CD4-positive, alpha-beta T cell treated with Interleukin-17A for 1 hour (primary cell): ENCODE data around the gene ZIK1.

ENCODE experiments used
- DNase-seq: peaks from one replicate; pipeline ENCODE4 v3.0.0-alpha.2; 2020

The ZIK1 gene

GRCh38 chr19:57583521-57584416, at the start of gene ZIK1:
ZIK1 (plus strand) TSS chr19:57584145; CDS start chr19:57584357, 212 bp downstream.
- peak; percentile 94 for DNase-seq

DNA sequence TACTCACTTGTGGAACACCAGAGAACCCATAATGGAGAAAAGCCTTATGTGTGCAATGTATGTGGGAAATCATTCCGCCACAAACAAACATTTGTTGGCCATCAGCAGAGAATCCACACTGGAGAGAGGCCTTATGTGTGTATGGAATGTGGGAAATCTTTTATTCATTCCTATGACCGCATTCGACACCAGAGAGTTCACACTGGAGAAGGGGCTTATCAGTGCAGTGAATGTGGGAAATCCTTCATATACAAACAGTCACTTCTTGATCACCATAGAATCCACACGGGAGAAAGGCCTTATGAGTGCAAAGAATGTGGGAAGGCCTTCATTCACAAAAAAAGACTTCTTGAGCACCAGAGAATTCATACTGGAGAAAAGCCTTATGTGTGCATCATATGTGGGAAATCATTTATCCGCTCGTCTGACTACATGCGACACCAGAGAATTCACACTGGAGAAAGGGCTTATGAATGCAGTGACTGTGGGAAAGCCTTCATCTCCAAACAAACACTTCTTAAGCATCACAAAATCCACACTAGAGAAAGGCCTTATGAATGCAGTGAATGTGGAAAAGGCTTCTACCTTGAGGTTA, 45.9 kb upstream of the ZIK1 start:
- no peak for DNase-seq

GRCh38 chr19:57546513-57546912, 37.4 kb upstream of the ZIK1 start:
- DNase-seq: no peak

- no peak for DNase-seq
Measured at GRCh38 chr19:57552432-57552831, 31.5 kb upstream of the ZIK1 start.

- no peak for DNase-seq
Measured at GRCh38 chr19:57557659-57558058, 26.3 kb upstream of the ZIK1 start.

DNA sequence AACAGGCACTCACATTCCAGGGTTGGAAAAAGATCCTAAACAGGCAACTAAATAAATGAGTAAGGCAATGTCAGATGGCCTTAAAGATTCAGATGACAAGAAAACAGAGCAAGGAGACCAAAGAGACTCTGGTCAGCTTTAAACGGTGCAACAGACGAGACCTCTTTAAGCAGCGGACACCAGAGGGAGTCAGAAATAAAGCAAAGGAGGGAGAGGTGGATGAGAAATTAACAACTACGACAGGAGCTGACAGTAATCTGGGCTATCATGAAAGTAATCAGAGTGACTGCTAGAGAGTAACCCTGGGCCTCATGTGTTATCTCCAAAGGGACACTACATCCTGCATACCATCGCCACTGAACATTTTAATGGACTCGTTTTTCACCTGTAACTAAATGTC, 25.4 kb upstream of the ZIK1 start:
- no peak for DNase-seq

GRCh38 chr19:57559008-57559403, 24.9 kb upstream of the ZIK1 start:
- DNase-seq: peak; percentile 3

DNA sequence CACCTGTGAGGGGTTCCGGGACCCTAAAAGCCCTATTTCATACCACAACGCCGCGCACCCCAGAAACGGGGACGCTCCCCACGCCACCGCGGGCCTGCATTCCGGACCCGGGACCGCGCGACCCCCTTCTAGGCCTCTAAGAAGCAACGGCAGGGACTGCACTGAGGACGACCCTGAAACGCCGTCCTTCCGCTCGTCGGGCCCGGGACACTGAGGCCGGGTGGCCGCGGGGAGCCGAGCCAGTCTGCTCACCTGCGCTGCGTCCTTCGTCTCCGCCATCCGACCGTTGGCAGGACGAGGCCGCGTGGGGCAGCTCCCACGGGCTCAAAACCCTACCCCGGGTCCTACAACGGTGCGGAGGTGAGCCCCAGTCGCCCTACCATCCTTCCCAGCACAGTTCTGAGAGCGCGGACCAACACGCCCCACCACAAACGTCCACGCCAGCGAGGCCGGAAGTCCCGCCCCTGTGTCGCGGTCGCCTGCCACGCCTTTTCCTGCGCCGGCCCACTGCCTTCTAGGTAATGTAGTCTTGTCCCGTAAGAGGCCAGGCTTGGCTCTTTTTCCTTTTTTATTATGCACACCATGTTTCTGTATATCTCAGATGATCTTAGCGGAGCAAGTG, 24.4 kb upstream of the ZIK1 start, which contains the start of gene ZNF550:
Gene ZNF550, minus strand, starts transcription at position 460 of the 622 bp plus-strand sequence. Its CDS starts 181 bp downstream, at position 279.
- peak; percentile 91 for DNase-seq

DNA sequence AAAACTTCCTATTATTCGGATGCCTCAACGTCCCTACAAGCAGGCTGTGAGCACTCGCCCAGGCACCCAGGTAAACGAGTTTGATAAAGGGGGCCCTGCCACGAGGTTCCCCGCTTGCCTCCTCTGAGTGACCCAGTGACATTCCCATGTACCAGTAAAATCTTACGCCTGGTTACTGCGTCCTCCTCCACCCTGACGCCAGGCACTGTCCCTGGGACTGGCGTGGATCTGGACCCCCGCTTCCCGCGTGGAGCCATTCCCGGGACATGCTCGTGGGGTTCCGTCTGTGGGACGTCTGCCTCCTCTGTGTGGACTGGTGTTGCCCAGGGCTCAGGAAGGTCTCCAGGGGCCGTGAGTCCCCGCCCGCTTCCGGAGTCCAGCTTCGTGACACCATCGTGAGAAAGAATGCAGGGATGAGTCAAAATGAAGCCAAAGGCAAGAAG, 23.9 kb upstream of the ZIK1 start:
- no peak for DNase-seq

DNA sequence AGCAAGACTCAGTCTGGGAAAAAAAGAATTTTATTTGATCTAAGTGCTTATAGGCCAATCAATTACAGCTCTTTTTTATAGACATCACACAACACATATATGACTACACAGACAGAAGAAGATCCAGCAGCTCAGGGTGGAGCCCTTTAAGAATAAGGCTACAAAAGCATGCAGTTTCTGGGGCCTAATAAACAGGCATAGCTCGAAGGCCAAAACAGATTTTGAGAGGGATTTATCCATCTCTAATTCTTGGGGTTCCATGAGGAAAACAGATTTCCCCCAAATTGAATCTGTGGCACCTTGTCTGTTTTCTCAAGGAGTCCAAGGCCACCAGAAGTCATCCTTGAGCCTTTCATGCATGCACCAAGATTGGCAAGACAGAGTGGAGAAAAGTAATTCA, 20.4 kb upstream of the ZIK1 start:
- no peak for DNase-seq

- DNase-seq: no peak
Measured at GRCh38 chr19:57566396-57567265, 17.3 kb upstream of the ZIK1 start.

DNA sequence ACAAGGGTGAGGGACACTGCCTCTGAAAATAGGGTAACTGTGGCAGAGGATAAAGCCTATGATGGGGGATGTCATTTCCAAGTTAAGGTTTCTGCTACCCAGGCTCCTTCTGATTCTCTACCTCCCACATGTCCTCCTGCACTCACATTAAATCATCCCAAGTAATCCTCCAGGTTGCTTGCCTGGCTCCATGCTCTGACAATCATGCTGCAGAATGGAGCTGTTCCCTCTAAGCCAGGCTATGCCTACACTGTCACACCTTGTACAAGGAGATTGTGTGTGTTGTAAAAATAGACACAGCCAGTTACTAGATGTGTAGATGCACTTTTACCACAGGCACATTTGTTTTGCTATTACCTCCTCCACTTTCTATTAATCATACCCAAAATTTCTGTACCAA, 13.2 kb upstream of the ZIK1 start:
- no peak for DNase-seq

GRCh38 chr19:57572415-57572947, 11.5 kb upstream of the ZIK1 start:
- DNase-seq: no peak

GRCh38 chr19:57576661-57577060, 7.3 kb upstream of the ZIK1 start:
- DNase-seq: no peak

DNA sequence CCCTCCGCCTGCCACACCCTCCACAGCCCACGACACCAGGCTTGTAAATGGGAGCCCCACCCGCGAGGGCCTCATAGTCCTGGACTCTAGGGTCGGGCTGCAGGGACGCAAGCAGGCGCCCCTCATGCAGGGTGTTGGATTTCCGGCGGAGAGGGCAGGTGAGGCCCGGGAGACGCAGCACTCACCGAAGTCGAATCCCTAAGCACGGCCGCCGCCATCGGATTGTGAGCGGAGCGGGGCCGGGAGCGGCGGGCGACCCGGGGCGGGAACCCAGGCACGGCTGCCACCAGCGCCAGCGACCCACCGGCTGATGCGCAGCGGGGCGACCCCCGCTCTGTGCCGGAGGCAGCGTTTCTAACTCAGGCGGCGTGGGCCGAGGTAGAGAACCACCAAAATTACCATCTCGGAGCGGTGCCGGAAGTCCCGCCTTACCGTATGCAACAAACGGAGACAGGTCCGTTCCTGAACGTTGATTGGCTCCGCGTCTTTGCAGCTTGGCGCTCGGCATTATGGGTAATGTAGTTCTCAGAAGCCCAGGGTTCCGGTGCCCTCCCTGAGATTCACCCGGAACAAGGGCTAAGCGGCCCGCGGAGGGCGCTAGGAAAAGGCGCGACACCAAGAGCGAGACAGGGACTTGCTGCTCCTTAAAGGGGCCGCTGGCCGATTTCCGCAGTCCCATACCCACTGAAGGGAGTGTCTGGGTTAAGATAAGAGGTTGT, 5.3 kb upstream of the ZIK1 start, which contains the start of gene ZNF416:
Gene ZNF416, minus strand, starts transcription at position 425 of the 719 bp plus-strand sequence. Its CDS starts 207 bp downstream, at position 218.
- peak; percentile 99 for DNase-seq

DNA sequence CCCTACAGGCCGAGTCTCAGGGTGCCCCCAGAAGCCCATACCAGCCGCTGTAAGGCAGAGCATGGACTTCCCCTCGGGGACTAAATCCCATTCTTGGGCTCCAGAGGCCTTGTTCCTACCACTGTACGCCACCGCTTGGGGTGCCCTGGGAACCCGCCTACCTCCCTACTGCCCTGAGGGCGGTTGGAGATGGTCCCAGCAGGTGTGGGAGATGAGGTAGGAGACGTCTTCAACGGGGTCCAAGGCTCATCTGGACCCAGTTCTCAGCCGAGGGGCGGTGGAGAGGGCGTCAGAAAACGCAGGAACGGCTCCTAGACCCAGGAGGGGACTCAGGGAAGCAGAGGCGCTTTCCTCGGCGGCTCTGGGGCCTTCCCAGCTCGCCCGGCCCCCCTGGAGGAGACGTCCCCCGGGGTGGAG, 833 bp upstream of the ZIK1 start:
- DNase-seq: no peak

DNA sequence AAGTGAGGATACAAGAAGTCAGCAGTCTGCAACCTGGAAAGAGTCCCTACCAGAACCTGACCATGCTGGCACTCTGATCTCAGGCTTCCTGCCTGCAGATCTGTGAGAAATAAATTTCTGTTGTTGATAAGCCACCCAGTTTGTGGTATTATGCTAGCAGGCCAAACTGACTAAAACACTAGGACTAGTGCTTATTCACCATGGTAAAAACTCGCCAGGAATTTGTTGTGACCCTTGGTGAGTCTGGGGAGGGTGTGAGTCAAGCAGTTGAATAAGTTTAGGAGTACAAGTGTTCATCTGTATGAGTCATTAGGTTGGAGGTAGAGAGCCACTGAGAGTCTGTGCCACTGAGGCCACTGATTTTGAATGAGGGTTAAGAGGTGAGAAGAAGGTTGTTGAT, 3.6 kb downstream of the ZIK1 start:
- DNase-seq: no peak

DNA sequence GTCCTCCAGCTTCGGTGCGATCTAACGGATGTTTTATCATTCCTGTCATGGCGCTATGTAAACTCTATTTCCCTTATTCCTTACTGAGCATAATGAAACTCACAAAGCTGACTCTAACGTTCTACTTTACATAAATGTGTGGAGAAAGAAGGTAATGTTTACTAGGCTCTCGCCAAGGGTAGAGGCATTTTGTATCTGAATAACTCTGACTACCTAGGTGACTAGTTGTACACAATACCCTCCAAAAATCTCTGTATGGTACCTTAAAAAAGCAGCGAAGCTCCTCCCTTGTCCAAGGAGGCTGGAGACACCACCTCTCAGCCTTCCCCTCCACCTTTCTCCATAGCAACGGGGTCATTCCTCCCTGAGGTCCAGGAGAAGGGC, 15.4 kb downstream of the ZIK1 start:
- no peak for DNase-seq

DNA sequence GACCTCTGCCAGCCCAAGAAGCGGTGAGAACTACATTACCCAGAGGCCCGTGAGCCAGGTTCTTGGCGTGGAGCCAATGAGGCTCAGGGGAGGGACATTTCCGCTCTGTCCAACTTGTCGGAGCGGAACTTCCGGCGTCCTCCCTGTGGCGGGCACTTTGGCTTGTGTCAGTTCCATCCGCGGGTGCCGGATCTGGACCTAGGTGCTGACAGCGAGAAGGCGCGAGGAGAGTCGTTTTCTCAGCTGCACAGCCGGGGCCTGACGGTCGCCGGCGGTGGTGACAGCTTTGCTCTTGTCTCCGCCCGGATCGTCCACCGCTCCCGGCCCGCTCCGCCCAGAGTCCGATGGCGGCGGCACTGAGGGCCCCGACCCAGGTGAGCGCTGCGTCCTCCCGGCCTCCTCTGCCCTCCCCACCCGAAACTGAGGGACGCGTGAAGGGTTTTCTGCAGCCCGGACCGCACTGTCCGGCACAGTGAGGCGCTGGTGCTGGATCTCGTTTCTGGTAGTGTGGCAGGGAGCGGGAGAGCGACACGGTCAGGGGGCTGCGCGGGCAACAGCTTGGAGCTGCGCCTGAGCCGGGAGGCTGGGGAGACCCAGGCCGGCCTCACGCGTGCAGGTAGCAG, 15.9 kb downstream of the ZIK1 start, which contains the start of gene ZNF530:
Gene ZNF530, plus strand, starts transcription at position 125 of the 623 bp plus-strand sequence. CDS start 4,461 bp downstream, outside the sequence.
- peak; percentile 90 for DNase-seq

DNA sequence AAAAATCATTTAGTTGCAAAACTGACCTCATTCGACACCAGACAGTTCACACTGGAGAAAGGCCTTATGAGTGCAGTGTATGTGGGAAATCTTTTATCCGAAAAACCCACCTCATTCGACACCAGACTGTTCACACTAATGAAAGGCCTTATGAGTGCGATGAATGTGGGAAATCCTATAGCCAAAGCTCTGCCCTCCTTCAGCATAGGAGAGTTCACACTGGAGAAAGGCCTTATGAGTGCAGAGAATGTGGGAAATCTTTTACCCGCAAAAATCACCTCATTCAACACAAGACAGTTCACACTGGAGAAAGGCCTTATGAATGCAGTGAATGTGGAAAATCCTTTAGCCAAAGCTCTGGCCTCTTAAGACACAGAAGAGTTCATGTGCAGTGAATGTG, 23.0 kb downstream of the ZIK1 start:
- DNase-seq: no peak

GRCh38 chr19:57611113-57611512, 27.2 kb downstream of the ZIK1 start:
- DNase-seq: no peak
